GM21528 (cell line): Measurements from ENCODE around the gene CDKAL1.
A peak's percentile ranks its signal among the peaks of the same experiment; 100 is the strongest.

ENCODE experiments used
- ATAC-seq: cut with Tn5 transposase; IDR thresholded peaks from one replicate; pipeline ENCODE4 v1.9.1; 2021; ENCODE audit warnings: mild to moderate bottlenecking, moderate library complexity; ENCODE audit not compliant: unreplicated experiment, low FRiP score

The CDKAL1 gene

DNA sequence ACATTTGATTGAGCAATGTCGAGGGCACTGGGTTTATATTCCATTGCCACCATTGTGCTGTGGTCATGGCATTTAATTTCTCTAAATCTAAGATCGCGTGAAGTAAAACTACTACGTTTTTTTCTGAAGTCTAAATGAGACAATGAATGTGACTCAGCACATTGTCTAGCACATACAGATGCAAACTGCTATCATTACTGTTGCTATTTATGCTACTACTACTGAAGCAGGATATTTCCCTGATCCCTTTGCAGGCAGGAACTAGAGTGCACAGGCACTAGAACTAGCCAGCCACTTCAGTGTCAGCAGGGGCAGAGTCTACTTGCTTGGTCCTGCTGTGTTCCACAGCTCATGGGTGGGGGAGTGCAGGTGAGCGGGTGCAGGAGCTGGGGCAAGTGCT lies 449.7 kb downstream of the CDKAL1 start:
- no peak for ATAC-seq

DNA sequence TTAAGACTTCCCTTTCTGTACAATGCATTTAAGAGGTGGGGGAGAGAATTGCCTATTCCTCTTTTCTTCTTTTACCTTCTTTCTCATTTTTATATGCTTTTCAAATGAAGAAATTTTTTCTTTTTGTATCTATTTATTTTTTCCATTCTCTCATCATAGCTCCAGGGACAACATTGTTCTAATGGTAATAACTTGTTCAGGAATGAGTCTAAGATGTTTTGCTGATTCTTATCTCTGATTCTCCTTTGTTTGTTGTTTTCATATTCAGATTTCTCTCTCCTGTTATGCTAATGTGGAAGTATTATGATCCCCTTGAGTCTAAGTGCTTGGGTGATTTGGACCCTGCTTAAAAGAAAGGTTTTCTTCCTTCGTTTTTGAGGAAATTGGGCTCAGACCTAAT lies 451.6 kb downstream of the CDKAL1 start:
- ATAC-seq: no peak

DNA sequence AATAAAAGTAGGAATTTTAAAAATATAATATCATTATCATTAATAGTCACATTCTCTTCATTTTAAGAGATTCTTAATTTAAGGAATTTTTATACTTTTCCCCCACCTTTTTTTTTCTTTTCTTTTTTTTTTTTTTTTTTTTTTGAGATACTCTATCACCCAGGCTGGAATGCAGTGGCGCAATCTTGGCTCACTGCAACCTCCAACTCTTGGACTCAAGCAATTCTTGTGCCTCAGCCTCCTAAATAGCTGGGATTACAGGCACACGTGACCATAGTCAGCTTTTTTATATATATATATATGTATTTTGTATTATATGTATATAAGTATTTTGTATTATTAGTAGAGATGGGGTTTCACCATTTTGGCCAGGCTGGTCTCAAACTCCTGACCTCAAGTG lies 457.7 kb downstream of the CDKAL1 start:
- ATAC-seq: no peak

DNA sequence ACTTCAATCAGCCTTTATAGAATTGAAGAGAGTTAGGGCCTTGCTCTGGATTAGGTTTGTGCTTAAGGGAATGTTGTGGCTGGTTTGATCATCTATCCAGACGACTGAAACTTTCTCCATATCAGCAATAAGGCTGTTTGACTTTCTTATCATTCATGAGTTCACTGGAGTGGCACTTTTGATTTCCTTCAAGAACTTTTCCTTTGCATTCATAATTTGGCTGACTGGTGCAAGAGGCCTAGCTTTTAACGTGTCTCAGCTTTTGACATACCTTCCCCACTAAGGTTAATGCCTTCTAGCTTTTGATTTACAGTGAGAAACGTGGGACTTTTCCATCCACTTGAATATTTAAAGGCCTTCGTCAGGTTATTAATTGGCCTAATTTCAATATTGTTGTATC lies 461.8 kb downstream of the CDKAL1 start:
- no peak for ATAC-seq

DNA sequence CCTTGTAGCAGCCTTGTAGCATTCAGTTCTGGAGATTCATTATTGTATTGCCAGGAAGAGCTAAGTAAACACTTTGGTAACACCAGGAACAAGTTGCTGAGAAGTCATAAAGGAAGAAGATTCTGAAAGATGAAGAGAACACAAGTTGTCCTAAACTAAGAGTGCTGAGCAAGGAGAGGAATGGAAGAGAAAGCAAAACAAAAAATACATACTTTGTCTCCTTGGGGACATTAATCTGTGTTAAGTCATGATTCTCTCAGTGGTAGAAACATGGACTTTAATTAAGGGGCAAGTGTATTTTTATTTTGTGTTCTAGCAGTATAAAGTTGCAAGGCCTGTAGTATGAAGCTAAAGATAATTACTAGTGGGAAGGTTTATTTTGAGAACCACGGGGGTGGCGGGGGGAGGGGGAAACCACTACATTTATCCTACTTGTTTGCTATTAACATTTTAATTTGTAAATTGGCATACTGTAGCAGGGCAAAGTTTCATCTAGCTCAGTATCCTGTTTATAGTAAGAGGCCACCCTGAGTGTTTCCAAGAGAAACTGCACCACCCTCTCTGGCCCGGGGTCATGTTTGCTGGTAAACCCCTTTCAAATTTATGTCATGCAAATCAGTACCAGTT lies 463.0 kb downstream of the CDKAL1 start:
- ATAC-seq: no peak

DNA sequence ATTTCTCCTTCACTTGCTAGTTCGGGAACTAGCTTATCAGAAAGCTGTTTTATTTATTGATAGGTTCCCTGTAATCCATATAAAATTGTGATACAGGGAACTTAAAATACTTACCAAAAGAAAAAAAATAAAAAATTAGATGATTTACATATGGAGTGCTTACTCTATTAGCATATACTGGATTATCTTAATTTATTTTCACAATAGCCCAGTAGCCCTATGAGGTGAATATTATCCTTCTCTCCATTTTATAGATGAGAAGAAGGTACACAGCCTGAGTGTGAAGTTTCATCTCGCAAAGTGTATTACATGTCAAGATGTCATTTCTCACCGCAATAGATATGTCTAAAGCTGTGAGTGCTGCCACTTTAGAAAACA lies 463.5 kb downstream of the CDKAL1 start:
- ATAC-seq: no peak

DNA sequence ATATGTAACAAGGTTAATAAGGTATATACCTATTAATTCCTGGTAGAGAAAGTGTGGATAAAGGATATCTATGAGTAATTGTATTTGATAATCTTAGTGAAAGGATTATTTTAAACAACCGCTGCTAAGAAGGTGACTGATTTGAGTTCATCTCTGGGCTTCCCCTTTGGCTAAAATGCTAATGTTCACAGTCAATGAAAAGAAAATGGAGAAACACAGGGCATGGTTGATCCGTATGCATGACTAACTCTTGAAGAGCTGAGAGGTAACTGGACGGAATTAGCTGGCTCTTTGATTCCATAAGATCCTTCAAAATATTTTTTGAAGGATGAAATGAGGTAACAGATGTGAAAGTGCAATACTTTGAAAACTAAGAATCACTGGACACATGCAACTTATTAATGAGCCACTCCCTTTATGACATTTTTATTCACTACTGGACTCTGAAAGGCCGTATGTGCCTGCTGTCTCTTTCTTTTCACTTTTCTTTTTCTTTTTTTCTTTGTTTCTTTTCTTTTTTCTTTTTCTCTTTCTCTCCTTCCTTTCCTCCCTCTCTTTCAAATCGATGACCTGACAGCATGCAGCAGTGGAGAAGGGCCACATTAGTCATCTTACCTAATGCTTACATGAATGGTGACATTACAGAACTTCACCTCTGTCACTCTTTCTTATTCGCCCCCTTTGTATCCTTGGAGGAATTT lies 464.6 kb downstream of the CDKAL1 start:
- ATAC-seq: no peak

DNA sequence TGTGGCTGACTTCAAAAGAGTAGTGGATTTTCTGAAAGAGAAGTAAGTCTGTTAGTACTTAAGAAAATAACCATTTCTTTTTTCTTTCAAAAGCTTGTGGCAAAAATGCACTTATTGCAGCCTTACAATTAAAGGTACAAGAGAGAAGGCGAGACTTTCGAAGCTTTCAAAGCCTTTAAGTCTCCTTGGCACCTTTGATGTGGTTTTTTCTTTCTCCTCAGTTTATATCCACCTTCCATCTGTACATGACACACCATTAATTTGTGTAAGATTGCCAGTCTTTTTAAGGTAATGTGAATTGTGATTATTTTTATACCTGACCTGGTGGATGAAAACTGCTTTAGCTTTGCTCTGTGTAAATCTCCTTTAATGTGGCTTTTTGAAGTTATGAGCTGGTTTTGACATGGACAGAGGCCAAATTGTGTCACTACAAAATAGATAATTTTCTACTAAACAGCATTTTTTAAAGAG lies 466.1 kb downstream of the CDKAL1 start:
- ATAC-seq: no peak

DNA sequence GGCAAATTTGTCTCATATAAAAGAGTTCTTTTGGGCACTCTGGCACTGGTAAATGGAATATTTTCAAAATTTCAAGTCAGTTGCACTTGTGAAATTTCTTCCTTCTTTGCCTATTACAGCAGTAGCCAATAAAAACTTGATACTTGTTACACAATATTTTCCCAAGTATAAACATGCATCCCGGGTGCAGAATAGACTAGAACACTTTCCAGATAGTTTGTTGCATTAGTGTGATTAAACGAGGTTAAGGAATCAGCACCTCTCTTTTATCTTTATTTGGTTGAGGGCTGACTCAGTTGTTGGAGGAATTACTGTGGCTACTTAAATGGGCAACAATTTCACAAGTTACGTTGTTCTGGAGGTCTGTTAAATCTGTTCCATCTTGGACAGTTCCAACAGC lies 467.5 kb downstream of the CDKAL1 start:
- no peak for ATAC-seq

DNA sequence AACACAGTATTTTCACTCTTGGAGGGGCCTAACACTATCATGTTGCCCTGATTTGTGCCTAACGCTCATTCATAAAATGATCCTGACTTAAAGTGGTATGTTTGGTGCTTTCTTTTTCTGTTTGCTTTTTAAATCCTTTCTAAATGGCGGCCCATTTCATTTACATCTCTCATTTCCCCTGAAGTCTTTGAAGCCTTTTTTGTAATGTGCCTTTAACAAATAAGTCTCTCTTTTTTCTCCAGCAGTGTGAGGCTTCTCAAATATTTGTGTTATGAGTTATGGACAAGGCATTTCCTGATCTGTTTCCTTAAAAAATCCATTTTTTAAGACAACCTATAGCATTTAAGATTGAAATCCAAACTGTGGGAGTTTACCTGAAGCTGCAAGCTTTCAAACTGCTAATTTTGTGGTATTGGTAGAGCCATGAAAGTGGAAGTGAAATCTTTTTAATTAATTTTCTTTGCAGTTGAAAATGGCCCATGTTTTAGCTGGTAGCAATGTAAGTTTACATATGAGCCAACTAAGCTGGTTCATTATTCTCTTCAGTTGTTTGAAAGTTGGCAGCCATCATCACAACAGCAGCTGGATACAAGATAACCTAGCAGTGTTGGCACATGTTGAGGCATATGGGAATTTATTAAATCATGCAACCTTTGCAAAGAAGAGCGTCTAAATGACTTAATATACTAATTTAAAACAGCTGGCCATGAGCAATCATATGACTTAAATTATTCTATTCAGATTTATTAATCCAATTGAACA lies 469.7 kb downstream of the CDKAL1 start:
- ATAC-seq: peak; percentile 87

DNA sequence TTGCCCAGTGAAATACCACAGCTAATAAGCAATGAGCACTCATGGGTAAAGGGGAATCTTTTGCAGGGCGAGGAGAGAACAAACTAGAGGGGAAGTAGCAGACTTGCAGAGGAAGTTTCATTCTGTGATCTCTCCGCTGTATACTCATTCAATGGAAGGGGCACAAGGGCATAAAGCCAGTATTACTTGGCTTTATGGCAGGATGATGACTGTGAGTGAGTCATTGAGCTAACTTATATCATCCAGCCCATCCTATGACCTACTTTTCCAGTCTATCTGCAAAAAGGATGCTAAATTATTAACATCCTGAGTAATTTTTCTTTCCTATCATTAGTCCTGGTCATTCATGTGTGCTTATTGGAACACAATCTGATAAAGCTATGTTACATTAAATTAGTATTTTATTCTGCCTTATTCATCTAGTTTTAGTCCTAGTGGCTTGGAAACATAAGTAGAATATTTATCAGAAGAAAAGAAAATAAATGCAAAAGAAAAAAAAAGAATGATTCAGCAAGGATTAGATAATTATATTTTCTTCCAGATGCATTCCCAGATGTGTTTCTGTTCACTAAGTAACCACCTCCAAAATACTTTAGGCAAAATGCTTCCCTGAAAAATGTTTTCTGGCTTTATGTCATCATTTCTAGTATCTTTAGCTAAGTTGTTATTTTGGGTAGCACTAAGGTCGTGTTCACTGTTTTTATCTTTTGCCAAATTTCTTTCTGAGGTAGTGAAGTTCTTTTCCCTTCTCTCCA lies 471.7 kb downstream of the CDKAL1 start:
- ATAC-seq: no peak

DNA sequence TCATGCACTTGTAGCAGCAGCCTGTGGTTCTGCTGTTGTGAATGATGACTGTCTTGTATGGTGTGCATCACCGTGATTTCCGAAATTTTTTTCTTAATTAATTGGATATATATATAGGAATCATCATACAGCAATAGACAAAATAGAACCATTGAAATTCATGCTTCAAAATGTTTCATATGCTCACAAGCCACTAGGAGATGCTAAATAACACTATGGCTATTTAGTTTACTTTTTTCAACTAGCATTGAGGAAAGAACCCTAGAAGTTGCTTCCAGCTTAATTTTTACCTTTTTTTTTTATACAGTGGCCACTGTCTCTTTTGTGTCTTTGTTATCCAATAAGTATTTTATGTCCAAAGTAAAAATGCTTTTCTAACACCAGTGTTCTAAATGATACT lies 485.4 kb downstream of the CDKAL1 start:
- ATAC-seq: no peak

DNA sequence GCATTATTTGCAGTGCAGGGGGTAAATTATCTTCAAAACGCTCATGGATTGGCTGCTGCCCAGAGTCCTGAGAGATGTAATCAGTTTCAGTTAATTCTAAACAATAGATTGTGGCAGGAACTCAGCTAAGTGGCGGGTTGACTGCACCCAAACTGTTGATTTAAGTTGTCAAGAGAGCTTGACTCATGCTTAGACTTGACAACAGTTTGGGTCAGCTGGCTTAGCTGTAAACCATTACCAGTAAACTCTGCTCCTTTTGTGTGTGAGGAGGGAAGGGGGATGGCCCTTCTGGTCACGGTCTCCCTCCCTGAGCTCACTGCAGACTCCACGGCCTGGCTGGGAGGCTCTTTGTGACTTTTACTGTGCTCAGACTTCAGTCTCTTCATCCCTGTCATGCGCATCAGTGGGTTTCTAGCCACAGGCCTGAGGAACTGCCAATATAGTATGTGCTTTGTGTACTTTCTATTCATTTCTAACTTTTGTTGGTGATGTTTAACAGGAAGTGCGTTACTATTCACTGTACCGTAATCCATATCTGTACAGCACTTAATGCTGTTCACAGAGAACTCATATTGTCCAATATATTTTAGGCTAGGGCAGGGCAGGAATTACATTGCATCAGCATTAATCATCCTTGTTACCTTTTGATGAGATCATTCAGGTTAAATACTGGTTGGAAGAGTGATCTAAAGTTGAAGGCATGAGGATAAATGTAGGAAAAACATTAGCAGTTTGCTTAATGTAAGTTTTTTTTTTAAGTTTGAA lies 488.3 kb downstream of the CDKAL1 start:
- ATAC-seq: peak; percentile 96

DNA sequence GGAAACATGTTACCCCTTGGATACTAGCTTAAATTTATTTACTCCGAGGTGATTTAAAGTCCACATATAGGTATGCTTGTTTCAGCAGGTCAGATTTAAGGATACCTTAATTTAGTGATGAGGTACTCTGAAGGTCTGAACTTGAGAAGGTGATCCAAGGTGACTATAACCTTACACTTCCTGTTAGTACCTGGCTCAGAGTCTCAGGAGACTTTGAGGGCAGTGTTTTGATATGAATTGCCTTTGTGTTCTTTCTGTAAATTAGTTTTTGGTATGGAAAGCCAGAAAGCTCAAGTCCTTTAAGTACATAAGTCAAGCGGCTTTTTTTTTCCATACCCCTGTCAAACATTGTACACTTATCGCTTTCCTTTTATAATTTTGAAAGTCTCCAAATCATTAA lies 489.0 kb downstream of the CDKAL1 start:
- no peak for ATAC-seq

DNA sequence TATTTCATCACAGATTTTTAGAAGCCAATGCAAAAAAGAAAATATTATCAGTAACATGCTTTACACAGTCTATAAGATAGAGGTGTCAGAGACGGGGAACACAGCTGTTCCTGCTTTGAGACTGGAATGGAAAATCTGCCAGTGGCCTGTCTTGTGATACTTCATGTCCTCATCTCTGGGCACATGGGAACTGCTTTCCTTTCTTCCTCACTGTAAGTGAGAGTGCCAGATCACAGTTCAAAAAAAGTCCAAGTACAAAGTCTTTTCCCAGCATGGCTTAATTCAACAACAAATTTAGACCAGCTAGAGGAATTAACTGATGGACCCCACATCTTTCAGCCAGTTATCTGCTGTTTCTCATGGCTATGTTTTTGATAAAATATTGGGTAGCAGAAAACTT lies 490.4 kb downstream of the CDKAL1 start:
- no peak for ATAC-seq

DNA sequence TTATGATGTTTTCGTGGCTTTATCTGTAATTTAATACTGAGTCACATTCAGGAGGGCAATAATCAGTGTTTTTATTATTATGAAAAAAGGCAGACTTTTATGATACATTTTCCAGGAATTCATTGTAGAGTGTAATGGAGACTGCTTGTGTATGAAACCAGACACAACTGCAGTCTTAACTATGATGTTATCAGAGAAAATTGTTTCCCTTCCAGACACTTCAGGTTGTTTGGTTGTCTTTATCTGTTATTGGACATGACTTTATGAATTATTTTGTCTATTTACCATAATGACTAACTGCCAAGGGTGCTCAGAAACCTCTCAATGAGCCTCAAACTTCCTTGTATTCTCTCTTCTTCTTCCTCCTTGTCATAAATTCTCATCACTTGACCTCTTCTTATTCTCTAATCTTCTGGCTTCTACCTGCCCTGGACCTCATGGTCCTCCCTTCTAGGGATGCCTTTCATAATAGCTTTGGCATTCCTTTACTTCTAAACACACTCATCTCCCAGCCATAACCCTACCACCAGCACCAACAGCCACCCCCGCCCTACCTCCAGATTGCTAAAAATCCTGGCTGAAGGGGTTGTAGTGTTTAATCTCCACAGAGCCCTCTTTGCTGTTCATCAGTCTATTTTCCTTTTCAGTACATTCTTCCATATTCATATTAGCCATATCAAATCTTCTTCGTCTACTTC lies 492.5 kb downstream of the CDKAL1 start:
- ATAC-seq: no peak

DNA sequence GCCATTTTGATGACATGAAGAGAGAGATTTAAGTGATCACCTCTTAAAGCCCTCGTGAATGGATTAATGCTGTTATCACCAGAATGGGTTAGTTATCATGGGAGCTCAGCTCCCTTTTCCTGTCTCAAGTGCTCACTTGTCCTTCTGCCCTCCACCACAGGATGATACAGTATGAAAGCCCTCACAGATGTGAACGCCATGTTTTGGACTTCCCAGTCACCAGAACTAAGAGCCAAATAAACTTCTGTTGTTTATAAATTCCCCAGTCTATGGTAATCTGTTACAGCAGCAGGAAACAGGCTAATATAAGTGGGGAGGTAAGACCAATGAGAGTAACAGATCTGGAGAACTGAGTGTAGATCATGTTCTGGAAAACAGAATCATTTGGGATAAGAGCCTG lies 493.2 kb downstream of the CDKAL1 start:
- no peak for ATAC-seq

DNA sequence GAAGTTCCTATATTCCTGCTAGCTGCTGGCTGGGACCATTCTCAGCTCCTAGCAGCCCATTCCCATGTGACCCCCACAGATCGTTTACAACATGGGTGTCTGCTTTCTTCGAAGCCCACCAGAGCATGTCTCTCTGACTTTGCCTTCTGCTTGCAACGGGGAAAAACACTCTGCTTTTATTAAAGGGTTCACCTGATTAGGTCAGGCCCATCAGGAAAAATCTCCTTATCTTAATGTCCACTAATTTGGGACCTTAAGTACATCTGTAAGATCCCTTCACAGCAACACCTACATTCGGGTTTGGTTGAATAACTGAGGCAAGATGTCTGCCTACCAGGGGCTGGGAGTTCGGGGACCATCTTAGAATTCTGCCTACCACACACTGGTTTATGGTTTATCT lies 496.9 kb downstream of the CDKAL1 start:
- no peak for ATAC-seq

DNA sequence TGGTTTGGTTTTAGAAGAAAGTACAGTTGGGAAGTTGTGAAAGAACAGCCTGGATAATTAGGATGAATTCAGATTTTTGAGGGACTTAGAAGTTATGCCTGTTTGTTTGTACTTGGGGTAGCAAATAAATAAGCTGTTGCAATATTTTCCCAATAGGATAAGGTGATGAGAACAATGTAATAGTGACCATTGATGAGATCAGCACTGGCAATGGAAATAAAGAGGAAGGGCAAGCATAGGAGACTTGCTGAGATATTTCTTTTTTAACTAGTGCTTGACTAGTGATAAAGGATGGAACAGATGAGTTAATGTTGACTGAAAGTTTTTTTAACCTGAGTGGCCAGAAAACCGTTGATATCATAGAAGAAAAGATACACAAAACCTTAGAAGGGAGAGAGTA lies 498.8 kb downstream of the CDKAL1 start:
- no peak for ATAC-seq

DNA sequence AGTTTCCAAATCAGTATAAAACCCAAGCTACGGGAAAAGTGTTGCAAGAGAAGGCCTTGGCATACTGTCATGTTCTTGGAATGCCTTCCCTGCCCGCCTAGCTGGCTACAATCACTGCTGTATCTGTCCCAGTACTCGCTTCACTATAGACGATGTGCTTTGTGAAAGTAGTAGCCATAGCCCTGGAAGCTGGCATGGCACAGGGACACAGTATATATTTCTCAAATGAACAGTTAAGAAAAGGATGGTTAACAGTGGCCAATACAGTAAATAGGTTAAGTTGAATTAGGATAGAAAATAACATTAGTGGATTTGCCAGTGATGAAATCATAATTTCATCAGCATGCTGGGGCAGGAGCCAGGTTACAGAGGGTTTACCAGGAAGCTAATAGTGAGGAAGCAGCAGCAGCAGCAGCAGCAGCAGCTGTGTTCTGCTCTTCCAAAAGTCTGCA lies 499.3 kb downstream of the CDKAL1 start:
- no peak for ATAC-seq
